Right atrium auricular region (tissue), 2 donors: ENCODE results near the gene KLK1. TPM values are rescaled to one million over a fixed set of nuclear protein-coding genes. Genes with fewer than 3 reads are reported as not detected.

Source experiments
- DNase-seq: peaks from one replicate; pipeline ENCODE4 v3.0.0-alpha.2; 2019; ENCODE audit warnings: low spot score
- H3K27ac ChIP-seq, 2 donors: fragments of 200-600 bp; sonication (generic); 1 replicate in 1 of 2; 2 replicates in 1 of 2; pipeline ENCODE4 v1.5.1; 2016 to 2019
- H3K27me3 ChIP-seq, 2 donors: fragments of 200-600 bp; sonication (generic); one replicate each; pipeline versions ENCODE4 v1.5.1 to v1.6.0; 2017 to 2019
- H3K36me3 ChIP-seq: fragments of 200-600 bp; sonication (generic); one replicate; pipeline ENCODE4 v1.5.1; 2016
- H3K4me1 ChIP-seq, 2 donors: fragments of 200-600 bp; sonication (generic); one replicate each; pipeline versions ENCODE4 v1.5.1 to v1.6.0; 2017 to 2019
- H3K4me3 ChIP-seq, 2 donors: fragments of 200-600 bp; sonication (generic); 1 replicate in 1 of 2; 2 replicates in 1 of 2; pipeline ENCODE4 v1.5.1; 2017 to 2019; ENCODE audit warnings: mild to moderate bottlenecking in 1 of 2, moderate library complexity in 1 of 2
- H3K9me3 ChIP-seq, 2 donors: fragments of 200-600 bp; sonication (generic); one replicate each; pipeline ENCODE4 v1.5.1; 2019
- total RNA-seq, 2 donors: library from RNA; depleted of rRNA; stranded (reverse); fragments of >200 nt; gene quantifications; one replicate each; pipeline ENCODE4 v1.1.0, GENCODE V29; 2016
- TF ChIP-seq, protein P1 (sequence below), 2 donors: fragments of 200-600 bp; sonication (generic); IDR thresholded peaks; one replicate each; pipeline ENCODE4 v1.5.1; 2019; ENCODE audit warnings: antibody characterized with exemption in 2 of 2

Gene KLK1
- under 1 TPM in 1 of 2 donors, not detected in 1; 0.51 TPM for total RNA-seq

DNA sequence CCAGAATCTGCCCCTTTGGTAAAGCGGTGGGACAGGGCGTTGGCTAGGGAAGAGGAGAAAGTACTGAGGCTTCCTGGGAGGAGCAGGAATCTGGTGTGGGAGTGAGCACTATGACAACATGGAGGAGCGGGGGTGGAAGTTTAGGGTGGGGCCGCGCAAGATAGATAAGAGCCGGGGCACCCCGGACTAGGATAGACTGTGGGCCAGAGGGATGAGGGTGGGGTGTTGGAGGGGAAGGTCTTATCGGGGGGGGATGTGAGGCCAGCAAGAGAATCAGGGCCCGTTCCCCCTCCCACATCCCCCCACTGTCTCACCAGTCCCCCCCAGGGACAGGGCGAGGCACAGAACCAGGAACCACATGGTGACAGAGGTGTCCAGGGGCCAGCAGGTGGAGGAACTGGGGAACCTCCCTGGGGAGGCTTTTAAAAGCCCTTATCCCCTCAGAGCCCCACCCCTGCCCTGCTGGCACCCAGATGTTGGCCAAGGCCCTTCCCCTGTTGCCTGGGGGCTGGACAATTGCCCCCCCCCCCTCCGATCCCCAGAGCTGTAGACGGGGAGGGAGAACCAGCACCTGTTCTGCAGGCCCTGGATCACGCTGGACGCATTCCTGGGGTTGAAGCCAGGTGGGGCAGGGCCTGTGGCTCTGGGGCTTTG is at the start of gene KLK1:
TSS of gene KLK1 (minus strand) at position 399 of the 654 bp plus-strand sequence. CDS start at position 360, 39 bp downstream.
- H3K27me3 ChIP-seq: peaks cover 7 to 26% of the 10 kb centered on the region in 2 donors
- TF ChIP-seq, protein P1, sequence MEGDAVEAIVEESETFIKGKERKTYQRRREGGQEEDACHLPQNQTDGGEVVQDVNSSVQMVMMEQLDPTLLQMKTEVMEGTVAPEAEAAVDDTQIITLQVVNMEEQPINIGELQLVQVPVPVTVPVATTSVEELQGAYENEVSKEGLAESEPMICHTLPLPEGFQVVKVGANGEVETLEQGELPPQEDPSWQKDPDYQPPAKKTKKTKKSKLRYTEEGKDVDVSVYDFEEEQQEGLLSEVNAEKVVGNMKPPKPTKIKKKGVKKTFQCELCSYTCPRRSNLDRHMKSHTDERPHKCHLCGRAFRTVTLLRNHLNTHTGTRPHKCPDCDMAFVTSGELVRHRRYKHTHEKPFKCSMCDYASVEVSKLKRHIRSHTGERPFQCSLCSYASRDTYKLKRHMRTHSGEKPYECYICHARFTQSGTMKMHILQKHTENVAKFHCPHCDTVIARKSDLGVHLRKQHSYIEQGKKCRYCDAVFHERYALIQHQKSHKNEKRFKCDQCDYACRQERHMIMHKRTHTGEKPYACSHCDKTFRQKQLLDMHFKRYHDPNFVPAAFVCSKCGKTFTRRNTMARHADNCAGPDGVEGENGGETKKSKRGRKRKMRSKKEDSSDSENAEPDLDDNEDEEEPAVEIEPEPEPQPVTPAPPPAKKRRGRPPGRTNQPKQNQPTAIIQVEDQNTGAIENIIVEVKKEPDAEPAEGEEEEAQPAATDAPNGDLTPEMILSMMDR (IDR thresholded peaks at IDR 0.05): no peak
- no peak for DNase-seq
- no peak within 1 kb of the TSS for H3K27ac ChIP-seq
- H3K36me3 ChIP-seq: no peaks in the 10 kb centered on the region
- H3K9me3 ChIP-seq: no peaks in the 10 kb centered on the region
- peaks cover 0 to 14% of the 10 kb centered on the region in 2 donors for H3K4me1 ChIP-seq
- H3K4me3 ChIP-seq: no peak within 1 kb of the TSS

DNA sequence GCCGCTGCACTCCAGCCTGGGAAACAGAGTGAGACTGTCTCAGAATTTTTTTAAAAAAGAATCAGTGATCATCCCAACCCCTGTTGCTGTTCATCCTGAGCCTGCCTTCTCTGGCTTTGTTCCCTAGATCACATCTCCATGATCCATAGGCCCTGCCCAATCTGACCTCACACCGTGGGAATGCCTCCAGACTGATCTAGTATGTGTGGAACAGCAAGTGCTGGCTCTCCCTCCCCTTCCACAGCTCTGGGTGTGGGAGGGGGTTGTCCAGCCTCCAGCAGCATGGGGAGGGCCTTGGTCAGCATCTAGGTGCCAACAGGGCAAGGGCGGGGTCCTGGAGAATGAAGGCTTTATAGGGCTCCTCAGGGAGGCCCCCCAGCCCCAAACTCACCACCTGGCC is 49.5 kb upstream of the KLK1 start, which contains the start of gene KLK2:
TSS of gene KLK2 (plus strand) at position 384 of the 400 bp plus-strand sequence. CDS start 35 bp downstream, outside the sequence.
- H3K4me3 ChIP-seq: no peak within 1 kb of the TSS
- no peaks in the 10 kb centered on the region for H3K9me3 ChIP-seq
- H3K4me1 ChIP-seq: no peaks in the 10 kb centered on the region
- no peaks in the 10 kb centered on the region for H3K27me3 ChIP-seq
- no peak within 1 kb of the TSS for H3K27ac ChIP-seq
- no peaks in the 10 kb centered on the region for H3K36me3 ChIP-seq
- TF ChIP-seq, protein P1 (IDR thresholded peaks at IDR 0.05): no peak
- no peak for DNase-seq

DNA sequence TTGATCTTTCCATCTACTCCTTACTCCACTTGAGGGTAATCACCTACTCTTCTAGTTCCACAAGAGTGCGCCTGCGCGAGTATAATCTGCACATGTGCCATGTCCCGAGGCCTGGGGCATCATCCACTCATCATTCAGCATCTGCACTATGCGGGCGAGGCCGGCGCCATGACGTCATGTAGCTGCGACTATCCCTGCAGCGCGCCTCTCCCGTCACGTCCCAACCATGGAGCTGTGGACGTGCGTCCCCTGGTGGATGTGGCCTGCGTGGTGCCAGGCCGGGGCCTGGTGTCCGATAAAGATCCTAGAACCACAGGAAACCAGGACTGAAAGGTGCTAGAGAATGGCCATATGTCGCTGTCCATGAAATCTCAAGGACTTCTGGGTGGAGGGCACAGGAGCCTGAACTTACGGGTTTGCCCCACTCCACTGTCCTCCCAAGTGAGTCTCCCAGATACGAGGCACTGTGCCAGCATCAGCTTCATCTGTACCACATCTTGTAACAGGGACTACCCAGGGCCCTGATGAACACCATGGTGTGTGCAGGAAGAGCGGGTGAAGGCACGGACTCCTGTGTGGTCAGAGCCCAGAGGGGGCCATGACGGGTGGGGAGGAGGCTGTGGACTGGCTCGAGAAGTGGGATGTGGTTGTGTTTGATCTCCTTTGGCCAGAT is 47.0 kb upstream of the KLK1 start:
- no peaks in the 10 kb centered on the region for H3K27me3 ChIP-seq
- H3K36me3 ChIP-seq: no peaks in the 10 kb centered on the region
- TF ChIP-seq, protein P1 (IDR thresholded peaks at IDR 0.05): no peak

DNA sequence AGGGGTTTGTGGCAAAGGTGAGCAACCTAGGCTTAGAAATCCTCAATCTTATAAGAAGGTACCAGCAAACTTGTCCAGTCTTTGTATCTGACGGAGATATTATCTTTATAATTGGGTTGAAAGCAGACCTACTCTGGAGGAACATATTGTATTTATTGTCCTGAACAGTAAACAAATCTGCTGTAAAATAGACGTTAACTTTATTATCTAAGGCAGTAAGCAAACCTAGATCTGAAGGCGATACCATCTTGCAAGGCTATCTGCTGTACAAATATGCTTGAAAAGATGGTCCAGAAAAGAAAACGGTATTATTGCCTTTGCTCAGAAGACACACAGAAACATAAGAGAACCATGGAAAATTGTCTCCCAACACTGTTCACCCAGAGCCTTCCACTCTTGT is 45.9 kb upstream of the KLK1 start:
- no peaks in the 10 kb centered on the region for H3K4me1 ChIP-seq
- no peaks in the 10 kb centered on the region for H3K9me3 ChIP-seq
- TF ChIP-seq, protein P1 (IDR thresholded peaks at IDR 0.05): no peak
- no peak overlapping the region for H3K4me3 ChIP-seq
- no peaks in the 10 kb centered on the region for H3K36me3 ChIP-seq
- H3K27me3 ChIP-seq: no peaks in the 10 kb centered on the region
- H3K27ac ChIP-seq: no peak overlapping the region
- no peak for DNase-seq

More for the DNA sequence above, 47.0 kb upstream of the KLK1 start:
- DNase-seq: no peak
- H3K27ac ChIP-seq: no peak overlapping the region
- no peaks in the 10 kb centered on the region for H3K4me1 ChIP-seq
- no peak overlapping the region for H3K4me3 ChIP-seq
- H3K9me3 ChIP-seq: no peaks in the 10 kb centered on the region

DNA sequence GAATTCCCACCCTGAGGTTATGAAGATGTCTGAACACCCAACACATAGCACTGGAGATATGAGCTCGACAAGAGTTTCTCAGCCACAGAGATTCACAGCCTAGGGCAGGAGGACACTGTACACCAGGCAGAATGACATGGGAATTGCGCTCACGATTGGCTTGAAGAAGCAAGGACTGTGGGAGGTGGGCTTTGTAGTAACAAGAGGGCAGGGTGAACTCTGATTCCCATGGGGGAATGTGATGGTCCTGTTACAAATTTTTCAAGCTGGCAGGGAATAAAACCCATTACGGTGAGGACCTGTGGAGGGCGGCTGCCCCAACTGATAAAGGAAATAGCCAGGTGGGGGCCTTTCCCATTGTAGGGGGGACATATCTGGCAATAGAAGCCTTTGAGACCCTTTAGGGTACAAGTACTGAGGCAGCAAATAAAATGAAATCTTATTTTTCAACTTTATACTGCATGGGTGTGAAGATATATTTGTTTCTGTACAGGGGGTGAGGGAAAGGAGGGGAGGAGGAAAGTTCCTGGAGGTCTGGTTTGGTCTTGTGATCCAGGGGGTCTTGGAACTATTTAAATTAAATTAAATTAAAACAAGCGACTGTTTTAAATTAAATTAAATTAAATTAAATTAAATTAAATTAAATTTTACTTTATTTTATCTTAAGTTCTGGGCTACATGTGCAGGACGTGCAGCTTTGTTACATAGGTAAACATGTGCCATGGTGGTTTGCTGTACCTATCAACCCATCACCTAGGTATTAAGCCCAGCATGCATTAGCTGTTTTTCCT is 38.1 kb upstream of the KLK1 start:
- no peaks in the 10 kb centered on the region for H3K27me3 ChIP-seq
- no peaks in the 10 kb centered on the region for H3K36me3 ChIP-seq
- no peak for DNase-seq
- H3K9me3 ChIP-seq: no peaks in the 10 kb centered on the region
- TF ChIP-seq, protein P1 (IDR thresholded peaks at IDR 0.05): no peak
- H3K4me3 ChIP-seq: no peak overlapping the region
- no peak overlapping the region for H3K27ac ChIP-seq
- H3K4me1 ChIP-seq: no peaks in the 10 kb centered on the region
